CD14-positive monocyte (primary cell): ENCODE data around the gene ODAD3. TPM values are rescaled to one million over a fixed set of nuclear protein-coding genes. Genes with fewer than 3 reads are reported as not detected.
"Not testable (repeated sequence)": the region's sequence is repeated elsewhere in the genome, so short reads cannot be mapped to it uniquely, and the experiment has no call there.

Source experiments
- DNase-seq, 3 donors: peaks; one replicate each; pipeline ENCODE4 v3.0.0-alpha.2; 2011 to 2022
- H2AFZ ChIP-seq: 2 replicates; pipeline ENCODE4 v1.6.0; 2012; ENCODE audit warnings: mild to moderate bottlenecking, low read depth, low read length, inconsistent platforms; ENCODE audit not compliant: insufficient read depth, poor library complexity, severe bottlenecking
- H3K27ac ChIP-seq, 2 donors: 1 replicate in 1 of 2; 2 replicates in 1 of 2; pipeline ENCODE4 v1.5.1; 2012 to 2013; ENCODE audit warnings: low read length in 2 of 2, control low read depth in 1 of 2, inconsistent platforms in 1 of 2, low read depth in 1 of 2, mild to moderate bottlenecking in 1 of 2
- H3K27me3 ChIP-seq, 2 donors: one replicate each; pipeline versions ENCODE4 v1.6.0 to v1.6.1; 2011 to 2013; ENCODE audit warnings: low read length in 2 of 2; ENCODE audit not compliant: control insufficient read depth in 2 of 2, insufficient read depth in 2 of 2
- H3K36me3 ChIP-seq, 2 donors: replicated peaks in 1 of 2; 1 replicate in 1 of 2; 2 replicates in 1 of 2; pipeline versions ENCODE4 v1.5.1 to v1.6.1; 2012 to 2013; ENCODE audit warnings: low read length in 2 of 2, control low read depth in 1 of 2, inconsistent platforms in 1 of 2, mild to moderate bottlenecking in 1 of 2; ENCODE audit not compliant: insufficient read depth in 2 of 2, control insufficient read depth in 1 of 2
- H3K4me1 ChIP-seq, 2 donors: 1 replicate in 1 of 2; 2 replicates in 1 of 2; pipeline versions ENCODE4 v1.5.1 to v1.6.1; 2012 to 2013; ENCODE audit warnings: low read length in 2 of 2, control low read depth in 1 of 2, inconsistent platforms in 1 of 2, mild to moderate bottlenecking in 1 of 2, moderate library complexity in 1 of 2; ENCODE audit not compliant: insufficient read depth in 2 of 2, control insufficient read depth in 1 of 2
- H3K4me2 ChIP-seq: replicated peaks from 2 replicates; pipeline ENCODE3; 2012; ENCODE audit warnings: low read length, moderate library complexity, mild to moderate bottlenecking; ENCODE audit not compliant: poor library complexity, severe bottlenecking; ENCODE audit errors: extremely low read depth
- H3K4me3 ChIP-seq, 3 experiments: fragments of 200-600 bp in 1 of 3; sonication (generic) in 1 of 3; replicated peaks in 1 of 3; 1 replicate in 2 of 3; 2 replicates in 1 of 3; pipeline ENCODE4 v1.5.1; 2011 to 2013; ENCODE audit warnings: low read length in 3 of 3, mild to moderate bottlenecking in 3 of 3, control low read depth in 2 of 3, low read depth in 2 of 3, inconsistent platforms in 1 of 3, moderate library complexity in 1 of 3
- H3K79me2 ChIP-seq: 2 replicates; pipeline ENCODE4 v1.6.0; 2012; ENCODE audit warnings: mild to moderate bottlenecking, control low read depth, inconsistent platforms, low read length, moderate library complexity; ENCODE audit not compliant: insufficient read depth
- H3K9ac ChIP-seq: 2 replicates; pipeline ENCODE4 v1.6.0; 2017; ENCODE audit warnings: low read length, mild to moderate bottlenecking; ENCODE audit not compliant: insufficient read depth, poor library complexity, severe bottlenecking
- H3K9me3 ChIP-seq, 2 donors: replicated peaks in 1 of 2; 1 replicate in 1 of 2; 2 replicates in 1 of 2; pipeline versions ENCODE4 v1.5.1 to v1.6.1; 2012 to 2013; ENCODE audit warnings: low read length in 2 of 2, control low read depth in 1 of 2; ENCODE audit not compliant: control insufficient read depth in 1 of 2, insufficient read depth in 1 of 2
- H4K20me1 ChIP-seq: 2 replicates; pipeline ENCODE4 v1.6.0; 2012; ENCODE audit warnings: mild to moderate bottlenecking, low read length, control low read depth, moderate library complexity; ENCODE audit not compliant: insufficient read depth
- H3K27ac Mint-ChIP-seq, 7 donors: one replicate each; pipeline ENCODE4 v1.8.0; 2020; ENCODE audit warnings: mild to moderate bottlenecking in 7 of 7, mixed read lengths in 7 of 7, moderate library complexity in 6 of 7, inconsistent platforms in 2 of 7
- H3K27me3 Mint-ChIP-seq, 3 donors: one replicate each; pipeline ENCODE4 v1.8.0; 2021 to 2022; ENCODE audit warnings: low read depth in 3 of 3, mild to moderate bottlenecking in 3 of 3, mixed read lengths in 3 of 3, moderate library complexity in 3 of 3, inconsistent platforms in 1 of 3
- H3K36me3 Mint-ChIP-seq, 2 donors: one replicate each; pipeline ENCODE4 v1.8.0; 2020; ENCODE audit warnings: mixed read lengths in 2 of 2, inconsistent platforms in 1 of 2, mild to moderate bottlenecking in 1 of 2
- H3K4me1 Mint-ChIP-seq: one replicate; pipeline ENCODE4 v1.8.0; 2020; ENCODE audit warnings: mild to moderate bottlenecking, mixed read lengths
- H3K4me3 Mint-ChIP-seq, 2 donors: one replicate each; pipeline ENCODE4 v1.8.0; 2020; ENCODE audit warnings: mild to moderate bottlenecking in 2 of 2, mixed read lengths in 2 of 2, moderate library complexity in 1 of 2
- H3K9me3 Mint-ChIP-seq, 7 donors: one replicate each; pipeline ENCODE4 v1.8.0; 2020 to 2022; ENCODE audit warnings: mixed read lengths in 7 of 7, mild to moderate bottlenecking in 6 of 7, moderate library complexity in 6 of 7, inconsistent platforms in 2 of 7
- WGBS: methylation state at CpG from one replicate; pipeline ENCODE4 v1.1.5; 2013; ENCODE audit warnings: missing lambda C conversion rate; ENCODE audit not compliant: insufficient coverage; 5-methylcytosine and 5-hydroxymethylcytosine counted together
- intact Hi-C, 2 donors: fragments of 100-400 bp; cut with micrococcal nuclease; formaldehyde crosslinking; loops; one replicate each; pipeline versions ENCODE4 v1.15.0 to v1.15.1; 2023
- polyA plus RNA-seq, 3 donors: library from polyadenylated mRNA; depleted of rRNA in 1 of 3; unstranded in 2 of 3; stranded (reverse) in 1 of 3; fragments of 300-500 nt in 2 of 3; fragments of >200 nt in 1 of 3; fragmentation: Illumina TruSeq in 2 of 3; gene quantifications; 1 replicate in 2 of 3; 2 replicates in 1 of 3; pipeline ENCODE4 v1.2.3, GENCODE V29; 2012 to 2021
- TF ChIP-seq, protein P1 (sequence below): fragments of 200-600 bp; IDR thresholded peaks from one replicate; pipeline ENCODE4 v1.8.0; 2022; ENCODE audit warnings: antibody characterized with exemption, mild to moderate bottlenecking

ODAD3 gene
- polyA plus RNA-seq, 3 donors: 0.43 to 0.88 (median 0.61) TPM

DNA sequence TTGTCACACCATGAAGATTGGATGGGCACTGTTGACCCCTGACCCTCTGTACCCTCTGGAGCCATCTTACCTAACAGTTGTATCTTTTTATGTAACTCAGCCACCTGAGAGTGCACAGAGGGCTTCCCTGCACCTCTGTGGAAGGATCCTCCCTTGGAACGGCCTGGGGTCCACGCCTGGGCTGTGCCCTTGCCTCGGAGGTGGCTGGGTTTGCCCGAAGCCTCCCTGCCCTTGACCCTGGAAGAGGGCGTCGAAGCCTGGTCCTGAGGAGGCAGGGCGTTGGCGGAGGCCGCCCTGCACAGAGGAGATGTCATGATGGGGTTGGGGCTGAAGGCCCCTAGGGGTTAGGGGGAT is 241 bp downstream of the ODAD3 start:
- H3K79me2 ChIP-seq: peaks cover 23% of the 10 kb centered on the region
- H3K27me3 ChIP-seq: no peaks in the 10 kb centered on the region
- H3K36me3 ChIP-seq: peaks cover 17 to 20% of the 10 kb centered on the region in 2 donors
- H3K9me3 ChIP-seq: no peaks in the 10 kb centered on the region
- intact Hi-C loops: loop anchor here in 1 of 2 donors (2.0 kb wide), 1 partner anchor 52 kb away; no protein-coding TSS in a partner anchor
- Mint-ChIP-seq H3K36me3 (peaks cover 16 to 32% of the 10 kb centered on the region in 2 donors), H3K4me1 (peaks cover 21% of the 10 kb centered on the region), H3K27ac (peak overlapping the region; percentile 91 to 99 (median 97)), H3K4me3 (peak overlapping the region; percentile 98 to 100), H3K9me3 (peaks cover 0 to 3% (median 0%) of the 10 kb centered on the region in 7 donors), H3K27me3 (peaks cover 0 to 8% (median 3%) of the 10 kb centered on the region in 3 donors)
- 20% methylated on average over 9 of the region's 9 CpGs for WGBS
- TF ChIP-seq, protein P1, sequence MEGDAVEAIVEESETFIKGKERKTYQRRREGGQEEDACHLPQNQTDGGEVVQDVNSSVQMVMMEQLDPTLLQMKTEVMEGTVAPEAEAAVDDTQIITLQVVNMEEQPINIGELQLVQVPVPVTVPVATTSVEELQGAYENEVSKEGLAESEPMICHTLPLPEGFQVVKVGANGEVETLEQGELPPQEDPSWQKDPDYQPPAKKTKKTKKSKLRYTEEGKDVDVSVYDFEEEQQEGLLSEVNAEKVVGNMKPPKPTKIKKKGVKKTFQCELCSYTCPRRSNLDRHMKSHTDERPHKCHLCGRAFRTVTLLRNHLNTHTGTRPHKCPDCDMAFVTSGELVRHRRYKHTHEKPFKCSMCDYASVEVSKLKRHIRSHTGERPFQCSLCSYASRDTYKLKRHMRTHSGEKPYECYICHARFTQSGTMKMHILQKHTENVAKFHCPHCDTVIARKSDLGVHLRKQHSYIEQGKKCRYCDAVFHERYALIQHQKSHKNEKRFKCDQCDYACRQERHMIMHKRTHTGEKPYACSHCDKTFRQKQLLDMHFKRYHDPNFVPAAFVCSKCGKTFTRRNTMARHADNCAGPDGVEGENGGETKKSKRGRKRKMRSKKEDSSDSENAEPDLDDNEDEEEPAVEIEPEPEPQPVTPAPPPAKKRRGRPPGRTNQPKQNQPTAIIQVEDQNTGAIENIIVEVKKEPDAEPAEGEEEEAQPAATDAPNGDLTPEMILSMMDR: no peak
- H3K4me3 ChIP-seq: peak overlapping the region; percentile 7 to 82 (median 61)
- H3K9ac ChIP-seq: peak overlapping the region; percentile 33
- peak overlapping the region; percentile 63 to 82 for H3K27ac ChIP-seq
- peak overlapping the region; percentile 97 for H3K4me2 ChIP-seq
- no peaks in the 10 kb centered on the region for H4K20me1 ChIP-seq
- peak overlapping the region; percentile 100 for H2AFZ ChIP-seq
- DNase-seq: no peak
- peaks cover 17 to 20% of the 10 kb centered on the region in 2 donors for H3K4me1 ChIP-seq

DNA sequence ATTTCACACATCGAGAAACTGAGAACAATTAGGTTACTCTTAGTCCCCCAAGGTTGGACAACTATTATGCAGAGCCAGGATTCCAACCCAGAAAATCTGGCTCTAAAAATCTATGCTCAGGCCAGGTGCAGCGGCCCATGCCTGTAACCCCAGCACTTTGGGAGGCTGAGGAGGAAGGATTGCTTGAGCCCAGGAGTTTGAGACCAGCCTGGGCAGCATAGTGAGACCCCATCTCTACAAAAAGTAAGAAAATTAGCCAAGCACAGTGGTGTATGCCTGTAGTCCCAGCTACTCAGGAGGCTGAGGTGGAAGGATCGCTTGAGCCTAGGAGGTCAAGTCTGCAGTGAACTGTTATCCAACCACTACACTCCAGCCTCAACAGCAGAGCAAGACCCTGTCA is 1.4 kb downstream of the ODAD3 start:
- DNase-seq, H3K4me3 ChIP-seq, H3K4me2 ChIP-seq, H3K4me3 Mint-ChIP-seq, H3K9ac ChIP-seq, intact Hi-C loops, H2AFZ ChIP-seq, H3K27ac Mint-ChIP-seq, H4K20me1 ChIP-seq, H3K27me3 ChIP-seq, H3K27ac ChIP-seq, H3K9me3 ChIP-seq, H3K9me3 Mint-ChIP-seq, H3K27me3 Mint-ChIP-seq: not testable (repeated sequence)
- WGBS: 80% methylated on average over 1 of the region's 3 CpGs
- peaks cover 23% of the 10 kb centered on the region for H3K79me2 ChIP-seq
- Mint-ChIP-seq H3K36me3 (peaks cover 11 to 24% of the 10 kb centered on the region in 2 donors), H3K4me1 (peaks cover 21% of the 10 kb centered on the region)
- H3K36me3 ChIP-seq: peaks cover 10 to 12% of the 10 kb centered on the region in 2 donors
- H3K4me1 ChIP-seq: peaks cover 17 to 20% of the 10 kb centered on the region in 2 donors
